ENCODE data around the gene AP3M1.

The AP3M1 gene

GRCh38 chr10:74179111-74179710 is 28.6 kb upstream of the AP3M1 start:
- Histone ChIP-seq H3K4me3 (no peak overlapping the region), H3K27me3 (no peaks in the 10 kb centered on the region), H3K27ac (no peak overlapping the region), H3K4me2 (peak overlapping the region; percentile 87), H4K20me1 (no peaks in the 10 kb centered on the region), H3K9ac (no peak overlapping the region), H3K4me1 (peaks cover 40% of the 10 kb centered on the region), H3K9me3 (no peaks in the 10 kb centered on the region), H3K36me3 (0 out of 2 replicates have a peak, but pooled peaks cover 4% of the 10 kb centered on the region)
- TF ChIP-seq Cebpa-rat (IDR thresholded peaks at IDR 0.05): no peak

- no peaks in the 10 kb centered on the region for H4K20me1 ChIP-seq
- 0 out of 2 replicates have a peak, but pooled peaks cover 1% of the 10 kb centered on the region for H3K36me3 ChIP-seq
- peaks cover 40% of the 10 kb centered on the region for H3K4me1 ChIP-seq
- peak overlapping the region; percentile 87 for H3K4me2 ChIP-seq
- H3K27me3 ChIP-seq: no peaks in the 10 kb centered on the region
- H3K9ac ChIP-seq: no peak overlapping the region
- H3K9me3 ChIP-seq: no peaks in the 10 kb centered on the region
- no peak for TF ChIP-seq Cebpa-rat (IDR thresholded peaks at IDR 0.05)
- H3K4me3 ChIP-seq: no peak overlapping the region
- no peak overlapping the region for H3K27ac ChIP-seq
Observed at GRCh38 chr10:74178042-74178791, 27.6 kb upstream of the AP3M1 start.

- peak overlapping the region; percentile 87 for H3K4me2 ChIP-seq
- TF ChIP-seq Cebpa-rat (IDR thresholded peaks at IDR 0.05): no peak
- peak overlapping the region; percentile 89 for H3K27ac ChIP-seq
- H4K20me1 ChIP-seq: no peaks in the 10 kb centered on the region
- peak overlapping the region; percentile 84 for H3K9ac ChIP-seq
- H3K36me3 ChIP-seq: no peaks in the 10 kb centered on the region
- no peaks in the 10 kb centered on the region for H3K9me3 ChIP-seq
- peak overlapping the region; percentile 77 for H3K4me3 ChIP-seq
- H3K27me3 ChIP-seq: no peaks in the 10 kb centered on the region
- peaks cover 40% of the 10 kb centered on the region for H3K4me1 ChIP-seq
Observed at GRCh38 chr10:74177140-74177677, 26.6 kb upstream of the AP3M1 start.

- TF ChIP-seq Cebpa-rat (IDR thresholded peaks at IDR 0.05): no peak
- Histone ChIP-seq H3K27me3 (no peaks in the 10 kb centered on the region), H4K20me1 (no peaks in the 10 kb centered on the region), H3K4me2 (peak overlapping the region; percentile 87), H3K9ac (peak overlapping the region; percentile 84), H3K36me3 (no peaks in the 10 kb centered on the region), H3K4me1 (peaks cover 43% of the 10 kb centered on the region), H3K27ac (peak overlapping the region; percentile 89), H3K4me3 (peak overlapping the region; percentile 77), H3K9me3 (no peaks in the 10 kb centered on the region)
Observed at GRCh38 chr10:74176380-74177139, 25.9 kb upstream of the AP3M1 start.

GRCh38 chr10:74175510-74176379 is 25.1 kb upstream of the AP3M1 start:
- Histone ChIP-seq H4K20me1 (no peaks in the 10 kb centered on the region), H3K4me1 (peaks cover 48% of the 10 kb centered on the region), H3K27ac (peak overlapping the region; percentile 89), H3K9ac (peak overlapping the region; percentile 84), H3K9me3 (no peaks in the 10 kb centered on the region), H3K36me3 (no peaks in the 10 kb centered on the region), H3K4me3 (peak overlapping the region; percentile 77), H3K27me3 (no peaks in the 10 kb centered on the region), H3K4me2 (peak overlapping the region; percentile 87)
- TF ChIP-seq Cebpa-rat (IDR thresholded peaks at IDR 0.05): no peak

- Histone ChIP-seq H3K9me3 (no peaks in the 10 kb centered on the region), H3K27ac (no peak overlapping the region)
Observed at GRCh38 chr10:74174521-74174920, 23.9 kb upstream of the AP3M1 start.

GRCh38 chr10:74171625-74172024 is 21.0 kb upstream of the AP3M1 start:
- Histone ChIP-seq H3K27me3 (no peaks in the 10 kb centered on the region), H3K9me3 (no peaks in the 10 kb centered on the region), H3K4me1 (peaks cover 55% of the 10 kb centered on the region), H3K27ac (no peak overlapping the region), H3K4me2 (no peak overlapping the region), H4K20me1 (no peaks in the 10 kb centered on the region), H3K4me3 (no peak overlapping the region), H3K36me3 (no peaks in the 10 kb centered on the region), H3K9ac (no peak overlapping the region)
- no peak for TF ChIP-seq Cebpa-rat (IDR thresholded peaks at IDR 0.05)

More at GRCh38 chr10:74174521-74174920, 23.9 kb upstream of the AP3M1 start:
- no peaks in the 10 kb centered on the region for H4K20me1 ChIP-seq
- H3K36me3 ChIP-seq: no peaks in the 10 kb centered on the region
- H3K4me1 ChIP-seq: peaks cover 52% of the 10 kb centered on the region
- no peak for TF ChIP-seq Cebpa-rat (IDR thresholded peaks at IDR 0.05)
- no peaks in the 10 kb centered on the region for H3K27me3 ChIP-seq
- H3K9ac ChIP-seq: no peak overlapping the region
- no peak overlapping the region for H3K4me2 ChIP-seq
- no peak overlapping the region for H3K4me3 ChIP-seq

GRCh38 chr10:74167443-74167842 is 16.8 kb upstream of the AP3M1 start:
- Histone ChIP-seq H3K27me3 (no peaks in the 10 kb centered on the region), H3K9me3 (no peaks in the 10 kb centered on the region), H3K4me1 (peaks cover 84% of the 10 kb centered on the region), H3K4me3 (no peak overlapping the region), H3K36me3 (no peaks in the 10 kb centered on the region), H3K4me2 (peak overlapping the region; percentile 82), H3K27ac (peak overlapping the region; percentile 66; the same call in 1 of the 2 replicates), H4K20me1 (no peaks in the 10 kb centered on the region), H3K9ac (no peak overlapping the region)
- no peak for TF ChIP-seq Cebpa-rat (IDR thresholded peaks at IDR 0.05)

- Histone ChIP-seq H3K9ac (no peak overlapping the region), H3K27me3 (no peaks in the 10 kb centered on the region), H3K4me2 (peak overlapping the region; percentile 82), H3K4me3 (no peak overlapping the region), H3K9me3 (no peaks in the 10 kb centered on the region), H4K20me1 (no peaks in the 10 kb centered on the region), H3K4me1 (peaks cover 78% of the 10 kb centered on the region), H3K36me3 (no peaks in the 10 kb centered on the region; the same call in 1 of the 2 replicates), H3K27ac (peak overlapping the region; percentile 66)
- TF ChIP-seq Cebpa-rat (IDR thresholded peaks at IDR 0.05): no peak
Observed at GRCh38 chr10:74165530-74165901, 14.9 kb upstream of the AP3M1 start.

Measured in BLaER1 (cell line).